Smooth muscle cell of the brain vasculature (primary cell): ENCODE data around the gene UPF1.

Experiments
- DNase-seq: peaks from one replicate; pipeline ENCODE4 v3.0.0-alpha.2; 2012; ENCODE audit warnings: low read depth, low spot score

Gene UPF1

GRCh38 chr19:18875726-18876125 is 44.0 kb downstream of the UPF1 start:
- no peak for DNase-seq

GRCh38 chr19:18876865-18877264 is 45.1 kb downstream of the UPF1 start:
- no peak for DNase-seq

GRCh38 chr19:18878058-18878797 is 46.5 kb downstream of the UPF1 start:
- no peak for DNase-seq

DNA sequence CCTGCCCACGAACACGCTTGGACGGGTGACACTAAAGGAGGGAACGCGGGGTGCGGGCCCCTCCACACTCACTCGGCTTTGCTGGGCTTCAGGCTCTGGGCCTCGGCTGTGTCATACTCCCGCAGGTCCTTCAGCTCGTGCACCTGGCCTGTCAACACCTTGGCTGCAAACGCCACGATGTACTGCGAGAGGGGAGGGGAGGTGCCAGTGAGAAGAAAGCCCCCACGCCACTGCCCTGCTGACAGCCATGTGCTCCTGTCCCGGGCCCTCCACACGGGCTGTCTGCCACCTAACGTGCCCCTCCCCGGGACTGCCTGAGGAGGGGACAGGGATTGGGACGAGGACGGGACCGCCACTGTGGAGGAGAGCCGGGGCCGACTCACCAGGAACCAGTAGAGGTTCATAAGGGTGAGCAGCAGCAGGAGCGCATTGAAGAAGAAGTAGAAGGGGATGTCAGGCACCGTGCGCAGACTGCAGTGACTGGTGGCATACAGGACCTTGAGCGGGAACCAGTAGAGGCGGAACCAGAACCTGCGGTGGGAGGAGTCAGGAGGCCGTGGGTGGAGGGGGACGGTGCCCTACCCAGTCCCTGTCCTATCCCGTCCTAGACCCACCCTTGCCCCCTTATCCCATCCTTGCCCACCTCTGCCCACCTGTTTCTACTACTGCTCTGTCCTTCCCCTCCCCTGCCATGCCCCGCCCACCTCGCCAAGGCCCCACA is 47.3 kb downstream of the UPF1 start:
- no peak for DNase-seq

DNA sequence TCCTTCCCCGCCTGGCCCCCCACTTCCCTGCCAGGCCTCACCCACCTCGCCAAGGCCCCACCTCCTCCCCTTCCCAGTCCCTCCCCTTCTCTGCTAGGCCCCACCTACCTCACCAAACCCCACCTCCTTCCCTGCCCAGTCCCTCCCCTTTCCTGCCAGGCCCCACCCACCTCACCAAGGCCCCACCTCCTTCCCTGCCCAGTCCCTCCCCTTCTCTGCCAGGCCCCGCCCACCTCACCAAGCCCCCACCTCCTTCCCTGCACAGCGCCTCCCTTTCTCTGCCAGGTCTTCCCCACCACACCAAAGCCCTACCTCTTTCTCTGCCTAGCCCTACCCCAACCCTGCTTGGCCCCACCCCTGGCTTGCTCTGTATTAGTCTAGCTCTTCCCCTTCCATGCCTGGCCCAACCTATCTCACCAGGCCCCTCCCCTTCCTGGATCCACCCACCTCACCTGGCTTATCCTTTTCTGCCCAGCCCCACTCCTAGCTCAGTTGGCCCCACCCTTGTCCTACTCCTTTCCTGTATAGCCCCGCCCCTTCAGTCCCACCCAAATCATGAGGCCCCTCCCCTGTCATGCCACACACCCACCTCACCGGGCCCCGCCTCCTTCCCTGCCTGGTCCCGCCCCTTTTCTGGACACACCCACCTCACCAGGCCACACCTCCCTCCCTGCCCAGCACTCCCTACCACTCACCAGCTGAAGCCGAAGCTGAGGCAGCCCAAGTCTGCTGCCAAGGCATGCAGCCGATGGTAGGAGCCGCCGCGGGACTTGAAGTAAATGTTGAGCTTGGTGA is 48.0 kb downstream of the UPF1 start:
- DNase-seq, result no peak

DNA sequence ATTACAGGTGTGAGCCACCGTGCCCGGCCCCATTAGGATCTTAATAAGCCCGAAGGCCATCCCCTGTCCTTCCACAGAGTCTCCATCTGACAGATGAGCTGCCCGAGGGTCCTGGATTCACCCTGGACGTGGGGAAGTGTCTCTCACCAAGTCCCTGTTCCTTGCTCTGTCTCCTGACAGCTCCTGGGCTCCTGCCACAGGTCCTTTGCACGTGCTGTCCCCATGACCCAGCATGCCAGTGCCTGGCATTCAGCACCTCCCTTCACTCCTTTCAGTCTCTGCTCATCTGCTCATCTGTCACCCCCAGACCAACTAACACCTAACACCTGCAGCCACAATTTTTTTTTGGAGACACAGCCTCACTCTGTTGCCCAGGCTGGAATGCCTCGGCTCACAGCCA is 49.7 kb downstream of the UPF1 start:
- DNase-seq, result no peak

- no peak for DNase-seq
Observed at GRCh38 chr19:18883526-18884304, 52.0 kb downstream of the UPF1 start.

DNA sequence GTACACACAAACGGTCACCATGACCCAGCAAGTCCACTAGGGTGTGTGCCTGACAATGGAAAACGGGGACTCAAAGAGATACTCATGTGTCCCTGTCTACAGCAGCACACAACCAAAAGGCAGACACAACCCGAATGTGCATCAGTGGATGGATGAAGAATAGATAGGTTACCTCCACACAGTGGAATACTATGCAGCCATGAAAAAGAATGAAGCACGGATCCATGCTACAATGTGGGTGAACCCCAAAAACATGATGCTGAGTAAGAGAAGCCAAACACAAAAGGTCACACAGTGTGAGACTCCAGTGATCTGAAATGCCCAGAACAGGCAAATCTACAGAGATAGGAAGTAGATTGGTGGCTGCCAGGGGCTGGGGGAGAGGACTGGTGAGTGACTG is 55.2 kb downstream of the UPF1 start:
- no peak for DNase-seq

DNA sequence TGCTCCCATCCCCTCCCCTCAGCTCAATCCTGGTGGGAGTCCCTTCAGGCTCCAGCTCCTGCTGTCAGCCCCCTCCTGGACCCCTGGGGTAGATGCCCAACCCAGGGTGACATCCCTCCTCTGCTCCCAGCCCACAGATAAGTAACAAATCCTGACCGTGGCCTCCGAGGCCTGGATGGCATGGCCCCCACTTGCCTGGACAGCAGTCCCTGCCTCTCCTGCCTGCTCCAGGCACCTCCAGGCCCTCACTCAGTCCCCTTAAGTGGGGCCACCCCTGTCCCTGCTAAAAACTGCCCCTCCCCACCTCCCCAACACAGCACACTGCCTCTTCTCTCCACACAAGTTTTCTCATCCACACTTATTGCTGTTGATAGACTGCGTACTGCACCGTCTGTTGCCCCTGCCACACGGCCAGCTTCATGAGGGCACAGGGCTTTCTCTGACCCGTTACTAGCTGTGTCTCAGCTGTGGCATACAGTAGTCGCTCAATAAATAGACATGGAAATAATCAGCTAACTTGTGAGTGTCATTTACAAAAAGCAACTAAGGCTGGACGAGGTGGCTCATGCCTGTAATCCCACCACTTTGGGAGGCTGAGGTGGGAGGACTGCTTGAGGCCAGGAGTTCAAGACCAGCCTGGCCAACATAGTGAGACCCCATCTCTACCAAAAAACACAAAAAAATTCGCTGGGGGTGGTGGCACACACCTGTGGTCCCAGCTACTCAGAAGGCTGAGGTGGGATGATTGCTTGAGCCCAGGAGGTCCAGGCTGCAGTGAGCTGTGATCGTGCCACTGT is 58.4 kb downstream of the UPF1 start:
- DNase-seq, result no peak

DNA sequence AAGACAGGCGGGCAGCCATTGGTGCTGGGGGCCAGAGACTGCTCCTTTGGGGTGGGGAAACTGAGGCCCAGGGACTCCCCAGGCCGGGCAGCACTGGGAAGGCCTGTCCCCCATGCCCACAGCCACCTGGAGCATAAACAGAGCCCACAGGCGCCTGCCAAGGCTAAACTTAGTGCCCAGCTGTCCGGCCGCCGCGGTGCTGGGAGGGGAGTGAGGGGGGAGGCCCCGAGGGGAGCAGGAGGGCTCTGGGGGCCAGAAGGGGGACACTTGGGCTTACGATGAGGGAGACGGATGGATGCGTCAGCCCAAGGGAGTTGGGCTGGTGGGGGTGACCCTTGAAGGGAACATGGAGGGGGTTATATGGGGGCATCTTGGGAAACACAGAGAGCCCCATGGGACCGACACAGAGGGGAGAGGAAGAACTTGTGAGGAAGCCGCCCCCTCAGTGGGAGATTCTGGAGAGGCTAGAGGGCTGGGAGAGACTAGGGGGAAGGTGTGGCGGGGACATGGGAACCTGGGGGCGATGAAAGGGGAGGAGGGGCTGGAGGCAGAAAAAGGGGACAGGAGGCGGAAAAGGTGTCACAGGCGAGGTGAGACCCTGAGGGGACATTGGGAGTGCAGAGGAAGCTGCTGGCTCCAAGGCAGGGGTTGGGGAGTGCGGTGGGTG is 62.0 kb downstream of the UPF1 start:
- DNase-seq, result no peak

DNA sequence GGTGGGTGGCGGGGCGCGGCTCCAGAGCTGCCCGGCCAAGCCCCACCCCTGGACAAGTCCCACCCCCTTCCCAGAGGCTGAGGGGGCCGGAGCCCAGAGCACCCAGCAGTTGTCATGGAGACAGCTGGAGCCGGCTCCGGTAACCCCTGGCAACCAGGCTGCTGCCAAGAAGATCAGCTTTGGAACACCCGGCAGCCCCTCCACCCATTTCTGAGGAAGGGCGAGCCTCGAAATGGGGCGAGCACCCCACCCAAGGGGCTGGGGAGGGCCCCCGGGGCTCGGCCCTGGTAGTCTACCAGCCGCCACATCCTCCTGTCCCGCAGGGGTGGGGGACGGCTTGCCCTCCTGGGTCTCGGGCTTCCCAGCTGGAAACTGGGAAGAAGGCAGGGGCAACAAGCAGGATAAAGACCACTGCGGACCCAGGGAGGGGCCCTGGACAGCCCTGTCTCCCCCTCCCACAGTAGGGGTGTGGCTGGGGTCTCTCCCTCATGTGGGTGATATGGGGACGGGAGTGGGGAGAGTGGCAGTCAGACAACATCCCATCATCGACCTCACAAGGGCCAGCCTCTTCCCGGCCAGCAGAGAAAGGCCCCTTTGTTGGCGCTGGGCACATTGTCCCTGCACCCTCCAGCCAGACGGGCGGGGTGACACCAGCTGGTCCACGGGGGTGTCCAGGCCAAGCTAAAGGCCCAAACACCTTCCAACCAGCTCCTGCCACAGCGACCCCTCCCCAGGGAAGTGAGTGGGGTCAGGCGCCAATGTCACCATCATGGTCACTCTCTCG is 62.7 kb downstream of the UPF1 start:
- DNase-seq, result no peak

GRCh38 chr19:18895038-18895823 is 63.5 kb downstream of the UPF1 start:
- no peak for DNase-seq

DNA sequence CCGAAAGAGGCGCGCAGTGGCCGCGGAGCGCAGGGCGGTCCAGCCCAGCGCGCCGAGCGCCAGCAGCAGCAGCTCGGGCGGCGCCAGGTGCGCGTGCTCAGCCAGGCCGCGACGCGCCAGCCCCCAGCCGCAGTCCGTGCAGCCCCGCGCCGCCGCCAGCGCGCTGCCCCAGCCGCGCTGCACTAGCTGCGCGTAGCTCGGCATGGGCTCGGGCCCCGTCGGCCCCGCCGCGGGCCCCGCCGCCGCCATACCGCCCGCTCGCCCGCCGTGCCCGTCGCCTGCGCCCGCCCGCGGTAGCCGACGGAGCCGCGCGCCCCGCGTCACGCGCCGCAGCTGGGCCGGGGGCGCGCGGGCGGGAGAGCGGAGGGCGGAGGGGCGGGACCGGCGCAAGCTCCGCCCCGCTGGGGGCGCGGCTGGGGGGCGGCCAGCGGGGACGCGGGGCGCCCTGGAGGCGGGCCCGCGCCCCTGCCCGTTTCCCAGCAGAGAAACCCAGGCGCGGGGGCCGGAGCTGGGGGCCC is 64.1 kb downstream of the UPF1 start, which contains the start of gene CERS1:
Gene CERS1 (minus strand): TSS at position 335 of the 518 bp plus-strand sequence. CDS start 86 bp downstream, at position 249.
- DNase-seq, result no peak

DNA sequence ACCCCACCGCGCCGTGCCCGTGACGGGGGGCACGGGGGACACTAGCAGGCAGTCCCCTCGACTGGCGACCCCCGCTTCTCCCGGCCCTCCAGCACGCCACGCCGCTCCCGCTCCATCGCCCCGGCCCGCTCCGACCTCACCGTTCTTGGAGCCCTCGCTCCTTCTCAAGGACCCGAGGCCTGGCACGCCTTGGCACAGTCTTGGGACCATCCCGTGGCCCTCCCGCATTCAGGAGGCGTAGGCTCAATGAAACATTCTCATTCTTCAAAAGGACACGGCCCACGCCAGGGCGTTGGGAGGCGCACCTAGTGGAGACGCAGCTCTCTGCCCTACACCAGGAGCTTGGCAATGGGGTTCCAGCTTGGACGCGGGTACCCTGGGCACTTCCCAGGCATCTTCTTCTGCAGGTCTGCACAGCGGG is 64.7 kb downstream of the UPF1 start:
- DNase-seq, result no peak

- no peak for DNase-seq
Observed at GRCh38 chr19:18897094-18898029, 65.6 kb downstream of the UPF1 start.

- no peak for DNase-seq
Observed at GRCh38 chr19:18898081-18898606, 66.4 kb downstream of the UPF1 start.
